NK-92 treated with Interleukin-12 subunit alpha and Interleukin-12 subunit beta, amount 100 ng/mL, for 24 hours (cell line): ENCODE measurements around the gene MN1.

Experiments used
- DNase-seq: peaks from one replicate; lab custom pipeline; 2025; lab: John Stamatoyannopoulos, UW

The MN1 gene

DNA sequence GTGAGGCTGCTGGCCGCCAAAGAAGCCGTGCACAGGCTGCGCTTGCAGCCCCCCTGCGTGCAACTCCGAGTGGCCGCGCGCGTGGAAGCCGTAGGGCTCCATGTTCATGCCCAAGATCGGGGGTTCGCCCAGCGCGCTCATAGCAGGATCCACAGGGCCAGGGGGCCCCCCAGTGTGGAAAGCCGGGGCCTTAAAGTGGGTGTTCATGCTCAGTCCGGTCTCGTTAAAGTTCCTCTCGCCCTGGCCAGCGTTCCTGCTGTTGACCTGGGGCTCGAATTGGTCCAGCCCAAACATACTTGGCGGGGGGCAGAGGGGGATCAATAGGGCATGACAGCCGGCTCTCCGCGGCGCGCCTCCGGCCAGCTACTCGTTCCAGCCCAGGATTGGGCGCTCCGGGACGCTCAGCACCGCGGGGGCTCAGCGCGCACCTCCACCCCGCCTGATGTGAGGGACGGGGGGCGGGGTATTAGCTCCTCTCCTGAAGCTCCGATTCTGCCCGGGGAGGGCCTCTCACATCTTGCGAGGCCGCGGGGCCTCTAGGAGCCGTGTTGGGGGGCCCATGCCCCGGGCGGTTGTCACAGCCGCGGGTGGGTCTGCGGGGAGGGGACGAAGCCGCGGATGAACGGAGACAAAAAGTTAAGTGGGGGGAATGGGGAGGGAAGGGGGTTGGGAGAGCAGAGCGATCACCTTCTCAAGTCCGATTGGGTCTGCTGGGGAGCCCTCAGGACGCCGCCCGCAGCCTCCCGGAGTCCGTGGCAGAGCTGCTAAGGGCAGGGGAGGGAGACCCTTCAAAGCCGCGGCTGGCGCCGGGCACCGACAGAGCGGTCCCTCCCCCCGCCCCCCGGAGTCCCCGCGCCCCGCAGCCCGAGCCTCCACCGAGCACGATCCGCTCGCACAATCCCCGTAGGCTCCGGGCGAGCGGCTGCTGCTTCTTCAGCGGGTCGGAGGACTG, 1.0 kb downstream of the MN1 start:
- no peak for DNase-seq

GRCh38 chr22:27799827-27800249, 1.7 kb downstream of the MN1 start:
- DNase-seq: no peak

GRCh38 chr22:27799015-27799826, 2.3 kb downstream of the MN1 start:
- no peak for DNase-seq

DNA sequence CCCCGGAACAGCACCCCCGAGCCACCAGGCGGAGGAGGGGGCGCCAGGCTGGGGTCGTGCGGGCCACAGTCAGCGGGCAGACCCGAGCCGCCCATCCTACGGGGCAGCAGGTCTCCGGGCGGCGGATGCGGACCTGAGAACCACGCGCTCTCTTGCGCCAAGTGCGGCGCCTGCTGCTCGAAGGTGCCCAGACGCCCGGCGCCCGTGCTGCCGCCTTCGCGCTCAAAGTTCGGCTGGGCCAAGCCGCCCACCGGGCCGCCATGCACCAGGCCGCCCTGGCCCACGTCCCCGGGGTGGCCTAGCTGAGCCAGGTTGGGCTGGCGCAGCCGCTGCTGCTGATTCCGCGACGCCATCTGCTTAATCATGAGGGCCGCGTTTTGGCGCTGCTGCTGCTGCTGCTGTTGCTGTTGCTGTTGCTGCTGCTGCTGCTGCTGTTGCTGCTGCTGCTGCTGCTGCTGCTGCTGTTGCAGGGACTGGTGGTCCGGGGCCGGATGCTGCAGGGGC, 3.0 kb downstream of the MN1 start:
- DNase-seq: no peak

GRCh38 chr22:27797520-27798391, 3.8 kb downstream of the MN1 start:
- DNase-seq: no peak

DNA sequence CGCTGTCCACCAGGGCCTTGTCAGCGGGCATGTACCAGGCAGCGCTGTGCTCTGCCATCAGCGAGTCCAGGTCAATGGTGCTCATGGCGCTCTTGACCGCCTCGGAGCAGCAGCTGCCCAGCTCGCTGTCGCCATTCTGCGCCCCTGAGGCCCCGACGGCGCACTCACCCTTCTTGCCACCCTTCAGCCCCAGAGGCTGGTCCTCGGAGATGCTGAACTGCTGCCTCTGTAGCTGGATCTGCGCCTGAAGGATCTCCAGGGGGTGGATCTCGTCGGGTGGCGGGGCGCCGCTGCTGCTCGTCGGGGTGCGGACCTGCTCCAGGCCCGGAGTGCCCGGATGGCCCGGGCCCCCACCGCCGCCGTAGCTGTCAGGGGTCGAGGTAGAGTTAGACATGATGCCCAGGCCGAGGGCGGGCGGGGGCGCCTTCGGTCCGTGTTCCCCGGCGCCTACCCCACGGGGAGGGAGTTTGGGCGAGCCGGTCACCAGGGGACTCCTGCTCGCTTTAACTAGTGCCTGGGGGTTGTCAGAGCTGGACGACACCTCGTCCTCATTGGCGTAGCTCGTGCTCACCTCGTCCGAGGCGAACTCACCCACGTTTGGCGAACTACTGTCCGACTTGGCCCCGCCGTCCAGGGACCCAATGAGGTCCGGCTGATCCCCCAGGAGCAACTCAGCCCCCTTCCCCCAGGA, 4.6 kb downstream of the MN1 start:
- DNase-seq: no peak

- DNase-seq: no peak
Measured at GRCh38 chr22:27795696-27796517, 5.6 kb downstream of the MN1 start.

- DNase-seq: no peak
Measured at GRCh38 chr22:27795053-27795452, 6.5 kb downstream of the MN1 start.

DNA sequence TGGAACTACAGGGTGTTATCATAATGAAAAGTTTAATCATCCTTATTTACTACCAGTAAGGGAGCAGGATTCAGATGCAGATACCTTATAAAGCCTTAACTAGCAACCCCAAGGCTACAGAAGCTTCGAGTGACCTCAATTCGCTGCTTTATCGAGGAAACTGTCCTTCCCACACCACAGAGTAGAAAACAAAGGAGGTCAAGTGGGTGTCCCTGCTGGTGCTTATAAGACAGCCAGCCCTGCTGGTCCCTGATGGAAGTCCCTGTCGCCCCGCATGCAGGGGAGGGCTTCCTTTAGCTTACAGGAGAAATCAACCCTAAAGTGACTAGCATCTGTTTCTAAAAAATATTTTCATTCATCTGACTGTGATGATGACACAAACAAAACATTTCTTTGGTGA, 7.3 kb downstream of the MN1 start:
- DNase-seq: no peak

- DNase-seq: no peak
Measured at GRCh38 chr22:27793576-27793975, 8.0 kb downstream of the MN1 start.

- DNase-seq: no peak
Measured at GRCh38 chr22:27792452-27793161, 8.9 kb downstream of the MN1 start.

- no peak for DNase-seq
Measured at GRCh38 chr22:27791859-27792241, 9.7 kb downstream of the MN1 start.

DNA sequence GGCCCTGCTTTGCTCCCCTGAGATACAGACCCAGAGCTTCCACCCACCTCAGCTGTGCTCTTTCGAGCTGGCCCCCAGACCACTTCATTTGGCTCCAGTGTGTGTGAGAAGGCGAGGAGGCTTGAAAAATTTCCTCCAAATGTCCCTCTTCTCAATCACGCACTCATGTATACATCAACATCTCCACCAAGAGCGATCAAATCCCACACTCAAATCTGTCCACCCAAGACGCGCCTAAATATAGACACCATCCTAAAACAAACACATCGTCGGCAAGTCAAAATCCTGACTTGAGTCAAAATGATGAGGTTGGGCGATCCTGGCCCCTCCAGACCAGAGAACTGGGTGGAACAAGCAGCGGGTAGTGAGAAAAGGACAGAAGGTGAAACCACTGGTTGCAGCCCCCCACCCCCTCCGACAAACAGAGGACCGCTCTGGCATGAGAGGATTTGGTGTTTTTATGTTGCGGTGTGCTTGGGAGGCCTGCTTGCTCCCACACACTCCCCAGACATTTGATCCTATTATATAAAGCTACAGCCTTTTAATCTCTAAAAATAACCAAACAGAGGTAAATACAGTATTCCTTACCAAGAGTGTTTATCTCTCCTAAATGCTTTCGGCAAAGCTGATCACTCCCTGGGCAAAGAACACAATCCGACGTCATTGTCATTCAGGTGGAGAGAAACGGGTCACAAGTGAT, 10.2 kb downstream of the MN1 start:
- no peak for DNase-seq

DNA sequence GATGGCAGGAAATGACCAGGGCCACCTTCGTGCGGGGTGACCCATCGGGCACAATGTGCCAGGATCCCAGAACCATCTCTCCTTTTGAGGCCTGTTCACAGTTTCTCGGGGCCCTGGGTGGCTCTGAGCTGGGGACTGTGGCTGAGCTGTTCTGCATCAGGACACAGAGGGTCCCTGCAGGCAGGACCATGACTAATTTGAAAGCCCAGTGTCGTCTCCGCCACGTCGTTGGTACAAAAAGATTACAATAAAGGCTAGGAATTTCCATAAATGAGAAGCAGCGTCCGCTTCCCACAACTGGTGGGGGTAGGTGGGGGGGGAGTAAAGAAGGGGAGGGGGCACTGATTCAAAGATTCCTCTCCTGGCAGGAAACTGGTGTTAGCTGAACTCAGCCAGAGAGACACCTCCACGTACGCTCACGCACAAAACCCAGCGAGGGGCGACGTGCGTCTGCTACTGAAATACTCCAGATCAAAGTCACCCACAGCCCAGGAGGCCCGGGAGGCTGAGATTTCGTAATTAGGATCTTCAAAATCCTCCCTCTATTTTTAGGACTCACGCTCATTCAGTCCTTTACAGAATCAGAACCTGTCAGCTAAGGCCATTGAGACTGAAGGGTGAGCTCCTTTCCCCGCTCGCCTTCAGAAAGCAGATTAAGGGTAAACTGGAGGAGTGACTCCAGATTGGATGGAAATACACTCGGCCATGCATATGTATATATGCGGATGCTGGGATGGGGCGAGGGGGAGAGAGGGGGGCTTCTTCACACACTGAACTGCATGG, 11.0 kb downstream of the MN1 start:
- no peak for DNase-seq

- no peak for DNase-seq
Measured at GRCh38 chr22:27788500-27789288, 12.9 kb downstream of the MN1 start.

- DNase-seq: no peak
Measured at GRCh38 chr22:27786965-27787364, 14.6 kb downstream of the MN1 start.

GRCh38 chr22:27786291-27786932, 15.1 kb downstream of the MN1 start:
- no peak for DNase-seq
